ENCODE results near the gene GPHN.

Gene GPHN

DNA sequence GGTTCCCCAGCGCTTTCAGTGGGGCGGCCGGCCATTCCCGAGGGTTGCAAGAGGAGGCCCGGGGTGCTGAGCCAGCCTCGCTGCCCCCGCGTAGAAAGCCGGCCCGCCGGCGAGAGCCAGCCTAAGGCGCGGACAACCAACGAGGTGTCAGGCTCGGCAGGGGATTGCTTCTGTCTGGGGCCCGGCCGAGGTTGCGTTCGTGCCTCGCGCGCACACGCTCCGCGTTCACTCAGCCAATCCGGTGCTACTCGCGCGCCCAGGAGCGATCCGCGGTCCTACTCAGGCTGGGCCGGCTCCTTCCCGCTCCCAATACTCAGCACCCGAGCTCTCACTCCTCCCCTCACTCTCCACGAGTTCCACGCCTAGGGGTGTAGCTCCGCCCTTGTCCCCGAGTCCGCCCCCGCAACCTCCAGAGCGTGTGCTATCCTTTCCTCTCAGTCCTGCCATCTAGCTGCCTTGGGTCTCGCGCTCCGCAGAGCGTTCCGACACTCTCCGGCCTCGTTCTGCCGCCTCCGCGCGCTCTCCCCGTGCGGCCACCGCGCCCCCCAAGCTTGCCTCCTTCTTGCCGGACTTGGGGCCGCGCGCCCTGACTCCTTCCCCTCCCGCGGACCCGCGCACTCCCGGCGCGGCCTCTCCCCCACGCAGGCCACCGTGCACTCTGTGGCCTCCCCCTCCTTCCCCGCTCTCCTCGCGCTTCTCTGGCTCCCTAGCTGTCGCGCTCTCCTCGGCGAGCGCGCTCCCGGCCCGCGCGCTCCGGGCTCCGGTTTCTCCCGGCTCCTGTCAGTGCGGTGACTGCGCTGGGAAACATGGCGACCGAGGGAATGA is at the start of gene GPHN:
GPHN (plus strand) TSS at position 426 of the 825 bp plus-strand sequence.
- peak; percentile 84 to 89 for DNase-seq (ENCODE audit: low read depth in 2 of 2)

DNA sequence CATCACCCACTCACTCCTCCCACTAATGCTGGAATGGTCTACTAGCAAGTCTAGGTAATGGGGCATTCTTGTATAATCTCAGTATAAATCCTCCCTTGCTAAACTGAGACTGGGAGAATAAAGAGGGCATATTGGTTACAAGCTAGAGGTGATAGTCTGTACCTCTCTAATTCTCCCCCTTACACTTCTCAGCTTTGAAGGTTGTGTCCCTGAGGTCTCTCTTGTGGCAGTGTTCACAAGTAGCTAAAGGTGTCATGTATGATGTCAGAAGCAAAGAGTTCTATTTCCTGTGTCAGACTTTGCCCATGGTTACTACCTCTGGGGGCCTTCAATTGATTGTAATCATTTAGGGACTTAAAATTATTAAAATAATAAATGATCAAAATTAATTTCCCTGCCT is 48.3 kb upstream of the GPHN start:
- DNase-seq (ENCODE audit: low read depth in 2 of 2): no peak

DNA sequence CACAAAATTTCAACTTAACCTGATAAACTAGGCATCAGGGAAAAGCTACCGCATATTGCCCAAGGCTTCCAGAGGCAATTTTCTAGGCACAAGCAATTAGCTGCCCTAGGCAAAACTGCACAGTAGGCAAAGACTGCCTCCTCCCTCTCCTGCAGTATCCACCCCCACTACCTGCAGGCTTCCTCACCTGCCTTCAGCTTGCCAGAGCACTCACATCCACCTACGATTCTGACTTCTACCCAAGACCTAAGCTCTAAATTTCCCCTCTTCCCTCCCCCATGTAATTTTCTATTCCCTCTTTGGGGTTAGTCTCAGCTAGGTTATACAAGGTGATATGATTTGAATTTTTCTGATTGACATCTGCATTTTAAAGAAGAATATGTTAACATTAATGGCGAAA is 43.7 kb upstream of the GPHN start:
- DNase-seq (ENCODE audit: low read depth in 2 of 2): no peak

DNA sequence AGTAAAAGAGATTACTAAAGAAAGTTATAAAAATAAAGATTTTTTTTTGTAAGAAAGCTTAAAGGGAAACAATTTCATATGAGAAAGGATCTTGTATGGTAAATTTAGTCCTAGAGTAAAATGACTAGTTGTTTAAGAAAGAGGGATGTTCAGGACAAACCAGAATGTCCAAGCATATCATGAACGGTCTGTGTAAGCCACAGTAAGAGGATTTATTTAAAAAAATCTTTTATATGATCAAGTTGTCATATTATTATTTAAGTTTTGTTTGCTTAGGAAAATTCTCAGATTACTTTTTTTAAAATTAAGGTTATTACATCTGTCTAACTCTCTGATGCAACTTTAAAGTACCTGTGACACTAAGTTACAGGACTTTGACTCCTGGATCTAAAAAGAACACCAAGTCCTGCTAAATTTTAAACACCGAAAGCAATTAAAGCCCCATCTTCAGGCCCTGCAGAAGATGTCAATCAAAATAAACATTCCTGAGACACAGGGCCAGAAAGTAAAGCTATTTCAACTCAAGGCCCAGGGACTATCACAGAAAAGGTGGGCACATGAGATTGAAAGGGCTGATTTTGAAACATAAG is 39.1 kb upstream of the GPHN start:
- no peak for DNase-seq (ENCODE audit: low read depth in 2 of 2)

DNA sequence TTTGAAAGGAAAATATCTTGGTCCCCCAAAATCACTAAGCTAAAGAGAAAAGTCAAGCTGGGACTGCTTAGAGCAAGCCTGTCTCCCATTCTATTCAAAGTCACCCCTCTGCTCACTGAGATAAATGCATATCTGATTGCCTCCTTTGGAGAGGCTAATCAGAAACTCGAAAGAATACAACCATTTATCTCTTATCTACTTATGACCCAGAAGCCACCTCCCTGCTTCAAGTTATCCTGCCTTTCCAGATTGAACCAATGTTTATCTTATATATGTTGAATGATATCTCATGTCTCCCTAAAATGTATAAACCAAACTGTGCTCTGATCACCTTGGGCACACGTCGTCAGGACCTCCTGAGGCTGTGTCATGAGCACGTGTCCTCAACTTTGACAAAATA is 36.4 kb upstream of the GPHN start:
- DNase-seq (ENCODE audit: low read depth in 2 of 2): no peak

DNA sequence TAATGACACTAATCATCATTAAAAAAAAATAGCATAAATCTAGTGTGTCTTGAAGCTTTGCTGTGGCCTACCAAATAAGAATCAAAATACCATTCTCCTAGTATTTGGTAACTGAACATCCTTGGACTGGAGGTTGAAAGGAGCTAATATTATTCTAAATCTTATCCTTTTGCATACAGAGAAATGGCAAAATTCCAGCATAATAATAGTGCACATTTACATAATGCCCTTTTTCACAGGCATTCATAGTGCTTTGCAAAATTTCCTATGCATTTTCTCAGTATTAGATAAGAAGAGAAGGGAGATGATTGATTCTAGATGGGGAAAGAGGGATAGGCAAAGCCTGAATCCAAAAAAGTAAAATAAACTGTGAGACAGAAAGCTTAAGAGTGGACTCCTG is 35.7 kb upstream of the GPHN start:
- DNase-seq (ENCODE audit: low read depth in 2 of 2): no peak

- no peak for DNase-seq (ENCODE audit: low read depth in 2 of 2)
Observed at GRCh38 chr14:66473223-66473622, 34.7 kb upstream of the GPHN start.

DNA sequence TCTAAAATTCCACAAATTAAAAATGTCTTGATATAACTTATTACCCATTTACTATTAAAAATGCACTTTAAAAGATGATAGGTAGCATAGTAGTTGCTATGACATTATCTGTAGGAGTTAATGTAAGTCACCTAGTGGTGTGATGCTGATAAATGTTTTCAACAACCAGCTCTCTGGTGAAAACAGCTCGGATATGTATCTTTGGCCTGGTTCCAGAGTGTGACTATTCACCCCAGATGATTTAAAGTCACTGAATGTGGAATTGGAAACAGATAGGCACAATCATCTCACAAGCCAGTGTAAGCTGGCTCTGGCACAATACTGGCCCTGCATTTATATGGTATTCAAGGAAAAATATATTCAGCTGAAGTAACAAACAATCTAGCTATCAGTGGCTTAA is 31.0 kb upstream of the GPHN start:
- no peak for DNase-seq (ENCODE audit: low read depth in 2 of 2)

- no peak for DNase-seq (ENCODE audit: low read depth in 2 of 2)
Observed at GRCh38 chr14:66477567-66477966, 30.4 kb upstream of the GPHN start.

- DNase-seq (ENCODE audit: low read depth in 2 of 2): no peak
Observed at GRCh38 chr14:66482873-66483272, 25.1 kb upstream of the GPHN start.

DNA sequence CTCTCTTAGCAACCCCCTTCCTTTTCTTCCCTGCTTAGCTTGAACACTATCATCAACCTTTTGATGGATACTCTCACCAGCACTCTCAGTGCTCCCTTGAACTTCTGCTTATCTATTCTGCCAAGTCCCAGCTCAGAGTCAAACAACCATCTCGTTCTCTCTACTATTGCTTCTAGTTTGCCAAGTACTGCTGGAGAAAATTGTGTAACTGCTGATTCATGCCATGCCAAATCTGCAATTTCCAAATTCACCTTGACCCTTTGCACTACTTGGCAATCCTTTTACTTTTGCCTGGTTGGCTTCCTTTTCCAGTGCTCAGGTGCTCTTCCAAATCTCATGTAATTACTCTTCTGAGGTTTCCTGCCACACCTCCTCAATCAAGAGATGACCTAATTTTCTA is 24.6 kb upstream of the GPHN start:
- no peak for DNase-seq (ENCODE audit: low read depth in 2 of 2)

DNA sequence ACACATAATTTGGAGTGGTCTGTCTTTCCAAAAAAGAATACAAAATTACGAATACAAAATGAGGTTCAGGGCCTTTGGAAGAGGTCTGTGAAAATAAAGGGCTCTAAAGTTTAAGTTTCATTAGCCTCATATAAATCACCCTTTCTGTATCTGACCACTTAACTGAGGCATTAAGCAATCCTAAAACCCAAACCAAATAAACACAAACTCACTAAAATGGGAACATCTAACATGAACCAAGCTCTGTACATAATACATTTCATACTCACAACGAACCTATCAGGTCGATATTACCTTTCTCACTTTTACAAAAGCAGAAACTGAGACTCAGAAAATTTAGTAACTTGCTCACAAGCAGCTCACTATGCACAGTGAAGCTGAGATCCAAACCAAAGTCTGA is 22.9 kb upstream of the GPHN start:
- DNase-seq (ENCODE audit: low read depth in 2 of 2): no peak

DNA sequence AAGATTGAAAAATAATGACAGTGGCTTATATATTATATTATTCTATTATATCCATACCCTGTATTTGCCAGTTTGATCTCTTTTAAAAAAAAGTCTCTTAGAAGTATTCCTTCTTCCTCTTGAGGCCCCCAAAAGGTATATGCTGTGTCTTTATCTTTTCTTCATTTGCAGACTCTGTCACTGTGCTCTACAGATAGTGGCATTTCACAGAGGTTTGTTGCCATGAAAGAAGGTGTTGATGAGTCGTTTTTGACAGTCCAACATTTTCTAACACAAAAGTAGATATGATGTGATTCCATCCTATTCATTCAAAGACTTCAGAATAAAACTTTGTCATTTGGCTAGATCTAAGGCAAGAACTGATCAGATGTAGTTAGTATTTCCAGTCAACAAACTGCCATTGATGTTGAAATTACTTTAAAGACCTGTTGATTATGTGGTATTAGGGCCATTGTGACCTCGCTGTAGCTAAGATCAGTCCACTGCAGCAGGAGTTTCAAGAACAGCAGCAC is 22.0 kb upstream of the GPHN start, which contains the start of gene CCDC196:
CCDC196 (plus strand) TSS at position 462 of the 512 bp plus-strand sequence. CDS start 132 bp downstream, outside the sequence.
- DNase-seq (ENCODE audit: low read depth in 2 of 2): no peak

DNA sequence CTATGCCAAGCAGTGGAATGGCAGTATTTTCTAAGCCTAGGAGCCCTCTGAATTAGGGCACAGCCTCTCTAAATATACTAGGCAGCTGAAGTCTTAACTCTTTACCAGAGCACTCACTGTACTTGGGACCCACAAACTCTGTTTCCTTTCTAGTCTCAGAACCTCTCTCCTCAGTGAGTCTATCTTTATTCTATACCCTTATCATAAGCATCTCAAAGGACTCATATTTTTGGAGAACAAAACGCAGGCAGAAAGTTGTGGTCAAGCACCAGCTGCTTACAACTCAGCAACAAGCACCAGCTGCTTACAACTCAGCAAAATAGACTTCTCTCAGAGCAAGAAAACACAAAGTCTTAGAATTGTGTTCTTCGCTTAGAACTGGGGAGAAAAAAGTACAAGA is 20.8 kb upstream of the GPHN start:
- no peak for DNase-seq (ENCODE audit: low read depth in 2 of 2)

- DNase-seq (ENCODE audit: low read depth in 2 of 2): no peak
Observed at GRCh38 chr14:66490143-66491111, 17.5 kb upstream of the GPHN start.

DNA sequence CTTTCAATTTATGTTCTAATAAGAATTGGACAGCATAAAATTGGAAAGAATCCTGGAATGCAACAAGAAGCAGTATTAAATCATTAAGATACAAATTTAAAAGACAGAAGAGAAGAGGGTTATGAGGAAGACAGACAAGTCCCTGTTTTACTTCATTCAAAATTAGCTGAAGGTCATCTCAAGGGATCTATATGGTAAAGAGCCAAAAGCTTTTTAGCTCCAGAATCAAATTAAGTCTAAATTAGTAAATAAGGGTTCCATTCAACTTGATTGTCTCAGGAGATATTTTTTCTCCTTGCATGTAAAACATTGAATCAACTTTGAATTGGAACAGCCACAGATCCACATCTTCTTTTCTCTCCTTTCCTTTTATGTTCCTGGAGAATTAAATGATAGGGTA is 14.2 kb upstream of the GPHN start:
- DNase-seq (ENCODE audit: low read depth in 2 of 2): no peak

GRCh38 chr14:66495218-66496098 is 12.5 kb upstream of the GPHN start:
- DNase-seq (ENCODE audit: low read depth in 2 of 2): no peak

DNA sequence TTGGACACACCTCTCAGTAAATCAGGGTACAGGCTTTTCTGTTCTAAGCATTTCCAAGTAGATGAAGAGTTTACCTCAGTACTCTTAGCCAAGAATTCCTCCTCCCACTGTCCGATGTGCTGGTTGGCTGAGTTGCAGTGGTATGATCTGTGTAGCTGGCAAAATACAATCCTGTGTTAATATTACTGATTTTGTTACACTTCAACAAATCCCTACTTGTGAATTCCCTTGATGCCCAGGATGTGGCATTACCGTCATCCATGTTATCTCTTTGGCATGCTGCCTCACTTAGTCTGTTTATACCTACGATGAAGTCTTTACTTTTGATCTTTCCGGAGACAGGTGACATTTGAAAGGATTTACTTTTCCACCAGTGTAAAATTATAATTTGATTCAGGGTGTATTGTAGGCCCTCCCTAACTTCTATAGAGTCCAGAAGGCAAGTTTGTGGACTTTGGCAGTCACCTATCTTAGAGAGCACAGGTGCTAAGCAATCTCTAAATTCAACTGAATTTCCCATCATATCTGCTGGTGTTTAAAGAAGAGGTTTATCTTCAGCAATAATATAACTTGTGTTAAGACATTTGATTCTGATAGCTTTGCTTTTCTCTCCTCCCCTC is 11.6 kb upstream of the GPHN start:
- DNase-seq (ENCODE audit: low read depth in 2 of 2): no peak

- DNase-seq (ENCODE audit: low read depth in 2 of 2): no peak
Observed at GRCh38 chr14:66496911-66497310, 11.0 kb upstream of the GPHN start.

GRCh38 chr14:66498311-66498710 is 9.6 kb upstream of the GPHN start:
- no peak for DNase-seq (ENCODE audit: low read depth in 2 of 2)

DNA sequence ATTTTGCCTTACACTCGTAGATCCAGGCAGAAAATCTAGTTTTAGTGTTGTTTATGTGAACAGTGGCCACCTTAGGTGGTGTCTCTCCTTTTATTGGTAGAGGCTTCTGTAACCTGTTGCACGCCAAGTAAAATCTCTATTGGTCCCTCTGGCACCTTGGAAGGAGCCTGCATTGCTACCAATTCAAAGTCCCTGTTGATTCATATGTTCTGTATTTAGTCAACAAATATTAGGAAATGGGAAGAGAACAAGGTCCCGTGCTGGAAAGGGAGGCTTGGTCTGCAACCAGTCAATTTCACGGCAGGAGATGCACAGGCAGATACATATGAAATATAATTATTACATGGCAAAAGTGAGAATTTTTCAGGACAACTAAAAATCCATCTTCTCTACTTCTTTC is 6.4 kb upstream of the GPHN start:
- no peak for DNase-seq (ENCODE audit: low read depth in 2 of 2)
